SK-N-SH treated with all-trans-retinoic acid at 6 μM for 48 hours (cell line): Measurements from ENCODE around the gene PCLAF.
"Not testable (repeated sequence)": the region's sequence is repeated elsewhere in the genome, so short reads cannot be mapped to it uniquely, and the experiment has no call there.

Source experiments
- ATAC-seq: fragments of 200-7000 bp; cut with Tn5 transposase; 3 replicates; pipeline ENCODE4 v1.9.1; 2020; ENCODE audit warnings: mild to moderate bottlenecking, moderate library complexity
- ARNTL ChIP-seq: fragments of 450-650 bp; formaldehyde crosslinking; IDR thresholded peaks from 2 replicates; pipeline ENCODE4 v1.5.0; 2020; ENCODE audit warnings: low read depth, mild to moderate bottlenecking, moderate library complexity, borderline replicate concordance
- BACH2 ChIP-seq: fragments of 250-450 bp; sonication (Bioruptor Pico); IDR thresholded peaks from 2 replicates; pipeline ENCODE4 v1.9.0; 2021; ENCODE audit warnings: mild to moderate bottlenecking, borderline replicate concordance
- CREB5 ChIP-seq: fragments of 250-450 bp; sonication (Bioruptor Pico); IDR thresholded peaks from 2 replicates; pipeline ENCODE4 v1.5.1; 2020; ENCODE audit warnings: low read depth, mild to moderate bottlenecking, moderate library complexity
- CSDC2 ChIP-seq: fragments of 250-450 bp; sonication (Bioruptor Pico); IDR thresholded peaks from 2 replicates; pipeline ENCODE4 v1.5.0; 2020; ENCODE audit warnings: mild to moderate bottlenecking, moderate library complexity
- CSRNP3 ChIP-seq: fragments of 250-450 bp; sonication (Bioruptor Pico); IDR thresholded peaks from 2 replicates; pipeline ENCODE4 v1.5.1; 2021; ENCODE audit warnings: mild to moderate bottlenecking, moderate library complexity
- GLIS3 ChIP-seq: fragments of 250-450 bp; sonication (Bioruptor Pico); IDR thresholded peaks from 2 replicates; pipeline ENCODE4 v1.5.0; 2020; ENCODE audit warnings: mild to moderate bottlenecking, moderate library complexity
- ISL1 ChIP-seq: fragments of 250-450 bp; sonication (Bioruptor Pico); IDR thresholded peaks from 2 replicates; pipeline ENCODE4 v2.1.2; 2022; ENCODE audit warnings: mild to moderate bottlenecking, moderate library complexity
- OSR1 ChIP-seq: fragments of 250-450 bp; sonication (Bioruptor Pico); IDR thresholded peaks from 2 replicates; pipeline ENCODE4 v1.8.0; 2022; ENCODE audit warnings: moderate library complexity, mild to moderate bottlenecking, inconsistent platforms
- PATZ1 ChIP-seq: fragments of 250-450 bp; sonication (Bioruptor Pico); IDR thresholded peaks from 2 replicates; pipeline ENCODE4 v1.8.0; 2020; ENCODE audit warnings: mild to moderate bottlenecking, moderate library complexity, borderline replicate concordance
- POU6F1 ChIP-seq: fragments of 250-450 bp; sonication (Bioruptor Pico); IDR thresholded peaks from 2 replicates; pipeline ENCODE4 v1.8.0; 2021; ENCODE audit warnings: low read depth, mild to moderate bottlenecking, moderate library complexity, borderline replicate concordance
- PPARA ChIP-seq: fragments of 250-450 bp; sonication (Bioruptor Pico); IDR thresholded peaks from 2 replicates; pipeline ENCODE4 v1.5.0; 2020; ENCODE audit warnings: mild to moderate bottlenecking, borderline replicate concordance
- RARB ChIP-seq: fragments of 250-450 bp; sonication (Bioruptor Pico); IDR thresholded peaks from 2 replicates; pipeline ENCODE4 v1.8.0; 2021; ENCODE audit warnings: mild to moderate bottlenecking, moderate library complexity
- SNAI2 ChIP-seq: fragments of 250-450 bp; sonication (Bioruptor Pico); IDR thresholded peaks from 2 replicates; pipeline ENCODE4 v1.5.0; 2020; ENCODE audit warnings: mild to moderate bottlenecking, moderate library complexity
- TCF4 ChIP-seq: fragments of 250-450 bp; sonication (Bioruptor Pico); IDR thresholded peaks from 2 replicates; pipeline ENCODE4 v1.8.0; 2021; ENCODE audit warnings: mild to moderate bottlenecking, moderate library complexity, borderline replicate concordance
- TOX ChIP-seq: fragments of 250-450 bp; sonication (Bioruptor Pico); IDR thresholded peaks from 2 replicates; pipeline ENCODE4 v1.8.0; 2021; ENCODE audit warnings: mild to moderate bottlenecking, moderate library complexity, borderline replicate concordance
- TSHZ2 ChIP-seq: fragments of 250-450 bp; sonication (Bioruptor Pico); IDR thresholded peaks from 2 replicates; pipeline ENCODE4 v1.5.0; 2020; ENCODE audit warnings: mild to moderate bottlenecking, moderate library complexity
- ZC3H10 ChIP-seq: fragments of 250-450 bp; sonication (Bioruptor Pico); IDR thresholded peaks from 2 replicates; pipeline ENCODE4 v1.5.1; 2021; ENCODE audit warnings: mild to moderate bottlenecking, moderate library complexity
- ZFP3 ChIP-seq: fragments of 250-450 bp; sonication (Bioruptor Pico); IDR thresholded peaks from 2 replicates; pipeline ENCODE4 v1.5.0; 2020; ENCODE audit warnings: mild to moderate bottlenecking, moderate library complexity
- ZFP30 ChIP-seq: fragments of 450-650 bp; formaldehyde crosslinking; IDR thresholded peaks from 2 replicates; pipeline ENCODE4 v1.5.0; 2022; ENCODE audit warnings: mild to moderate bottlenecking, moderate library complexity
- ZNF70 ChIP-seq: fragments of 450-650 bp; formaldehyde crosslinking; IDR thresholded peaks from 2 replicates; pipeline ENCODE4 v1.5.0; 2020; ENCODE audit warnings: mild to moderate bottlenecking, moderate library complexity
- ZNF8 ChIP-seq: fragments of 450-650 bp; formaldehyde crosslinking; IDR thresholded peaks from 2 replicates; pipeline ENCODE4 v1.5.0; 2020; ENCODE audit warnings: mild to moderate bottlenecking, moderate library complexity

The PCLAF gene

GRCh38 chr15:64333986-64334929 lies 47.0 kb downstream of the PCLAF start:
- TF ChIP-seq RARB (no peak), POU6F1 (CRISPR knock-in tag) (no peak), BACH2 (CRISPR knock-in tag) (no peak), ZNF70 (CRISPR knock-in tag) (no peak), CREB5 (no peak), PPARA (CRISPR knock-in tag) (no peak), OSR1 (no peak), TSHZ2 (no peak), GLIS3 (CRISPR knock-in tag) (no peak), CSDC2 (no peak), ZNF8 (CRISPR knock-in tag) (no peak), CSRNP3 (no peak), SNAI2 (CRISPR knock-in tag) (no peak)
- ATAC-seq = no peak; the same call in 2 of the 3 replicates

GRCh38 chr15:64333516-64333915 lies 47.7 kb downstream of the PCLAF start:
- no peak for TF ChIP-seq GLIS3 (CRISPR knock-in tag)
- TF ChIP-seq CSDC2 = no peak
- no peak for TF ChIP-seq ZFP3 (CRISPR knock-in tag)
- TF ChIP-seq ZFP30 (CRISPR knock-in tag) = no peak
- no peak for TF ChIP-seq PPARA (CRISPR knock-in tag)
- no peak for TF ChIP-seq POU6F1 (CRISPR knock-in tag)
- TF ChIP-seq CREB5 = no peak
- no peak for TF ChIP-seq ARNTL (CRISPR knock-in tag)
- no peak for TF ChIP-seq RARB
- no peak for TF ChIP-seq ZNF8 (CRISPR knock-in tag)
- no peak for TF ChIP-seq TOX (CRISPR knock-in tag)
- TF ChIP-seq TCF4 = no peak
- TF ChIP-seq ZNF70 (CRISPR knock-in tag) = no peak
- TF ChIP-seq PATZ1 (CRISPR knock-in tag) = no peak
- TF ChIP-seq OSR1 = no peak
- no peak for TF ChIP-seq TSHZ2
- no peak for TF ChIP-seq ZC3H10
- TF ChIP-seq ISL1 (CRISPR knock-in tag) = no peak
- no peak for TF ChIP-seq SNAI2 (CRISPR knock-in tag)
- ATAC-seq = no peak

- ATAC-seq = not testable (repeated sequence)
Measured at GRCh38 chr15:64331668-64332067, 49.6 kb downstream of the PCLAF start.

GRCh38 chr15:64326975-64327374 lies 54.3 kb downstream of the PCLAF start:
- not testable (repeated sequence) for ATAC-seq
